ENCODE data around the gene PHF20.

The PHF20 gene

GRCh38 chr20:35908007-35908406, 136.2 kb downstream of the PHF20 start:
- no peak overlapping the region for H3K27ac ChIP-seq (replicated peaks)
- no peak for DNase-seq (ENCODE audit: low read depth in 1 of 2, low spot score in 1 of 2)
- H3K4me3 ChIP-seq (replicated peaks; ENCODE audit: insufficient read depth, low read length): no peak overlapping the region
- TF ChIP-seq CTCF (IDR thresholded peaks at IDR 0.05; ENCODE audit: insufficient read depth, low read length) (no peak), GABPA (IDR thresholded peaks at IDR 0.05; ENCODE audit: low read depth) (no peak), SPI1 (IDR thresholded peaks at IDR 0.05; ENCODE audit: borderline replicate concordance, low read depth) (no peak), REST (IDR thresholded peaks at IDR 0.05; ENCODE audit: insufficient replicate concordance, low read depth) (no peak), POLR2AphosphoS5 (IDR thresholded peaks at IDR 0.05; ENCODE audit: low read depth) (no peak)
- H3K27me3 ChIP-seq (ENCODE audit: insufficient read depth, poor library complexity, severe bottlenecking): no peaks in the 10 kb centered on the region

GRCh38 chr20:35909176-35909575, 137.4 kb downstream of the PHF20 start:
- H3K27ac ChIP-seq (replicated peaks): no peak overlapping the region
- DNase-seq (ENCODE audit: low read depth in 1 of 2, low spot score in 1 of 2): no peak
- TF ChIP-seq REST (IDR thresholded peaks at IDR 0.05; ENCODE audit: insufficient replicate concordance, low read depth): no peak
- TF ChIP-seq POLR2AphosphoS5 (IDR thresholded peaks at IDR 0.05; ENCODE audit: low read depth): no peak
- no peak for TF ChIP-seq CTCF (IDR thresholded peaks at IDR 0.05; ENCODE audit: insufficient read depth, low read length)
- TF ChIP-seq SPI1 (IDR thresholded peaks at IDR 0.05; ENCODE audit: borderline replicate concordance, low read depth): no peak
- no peak for TF ChIP-seq GABPA (IDR thresholded peaks at IDR 0.05; ENCODE audit: low read depth)

GRCh38 chr20:35909796-35910195, 138.0 kb downstream of the PHF20 start:
- Histone ChIP-seq H3K27me3 (ENCODE audit: insufficient read depth, poor library complexity, severe bottlenecking) (no peaks in the 10 kb centered on the region), H3K4me3 (replicated peaks; ENCODE audit: insufficient read depth, low read length) (no peak overlapping the region), H3K27ac (replicated peaks) (no peak overlapping the region)
- TF ChIP-seq POLR2AphosphoS5 (IDR thresholded peaks at IDR 0.05; ENCODE audit: low read depth): no peak
- TF ChIP-seq SPI1 (IDR thresholded peaks at IDR 0.05; ENCODE audit: borderline replicate concordance, low read depth): no peak
- no peak for TF ChIP-seq GABPA (IDR thresholded peaks at IDR 0.05; ENCODE audit: low read depth)
- no peak for TF ChIP-seq REST (IDR thresholded peaks at IDR 0.05; ENCODE audit: insufficient replicate concordance, low read depth)
- TF ChIP-seq CTCF (IDR thresholded peaks at IDR 0.05; ENCODE audit: insufficient read depth, low read length): no peak
- no peak for DNase-seq (ENCODE audit: low read depth in 1 of 2, low spot score in 1 of 2)

More at GRCh38 chr20:35909176-35909575, 137.4 kb downstream of the PHF20 start:
- H3K27me3 ChIP-seq (ENCODE audit: insufficient read depth, poor library complexity, severe bottlenecking): no peaks in the 10 kb centered on the region
- H3K4me3 ChIP-seq (replicated peaks; ENCODE audit: insufficient read depth, low read length): no peak overlapping the region

Data from HL-60 (cell line).